ENCODE measurements around the gene SSU72. TPM values are rescaled to one million over a fixed set of nuclear protein-coding genes. Genes with fewer than 3 reads are reported as not detected.

The SSU72 gene
- polyA plus RNA-seq, 2 donors, result 67.7 to 91.4 TPM

DNA sequence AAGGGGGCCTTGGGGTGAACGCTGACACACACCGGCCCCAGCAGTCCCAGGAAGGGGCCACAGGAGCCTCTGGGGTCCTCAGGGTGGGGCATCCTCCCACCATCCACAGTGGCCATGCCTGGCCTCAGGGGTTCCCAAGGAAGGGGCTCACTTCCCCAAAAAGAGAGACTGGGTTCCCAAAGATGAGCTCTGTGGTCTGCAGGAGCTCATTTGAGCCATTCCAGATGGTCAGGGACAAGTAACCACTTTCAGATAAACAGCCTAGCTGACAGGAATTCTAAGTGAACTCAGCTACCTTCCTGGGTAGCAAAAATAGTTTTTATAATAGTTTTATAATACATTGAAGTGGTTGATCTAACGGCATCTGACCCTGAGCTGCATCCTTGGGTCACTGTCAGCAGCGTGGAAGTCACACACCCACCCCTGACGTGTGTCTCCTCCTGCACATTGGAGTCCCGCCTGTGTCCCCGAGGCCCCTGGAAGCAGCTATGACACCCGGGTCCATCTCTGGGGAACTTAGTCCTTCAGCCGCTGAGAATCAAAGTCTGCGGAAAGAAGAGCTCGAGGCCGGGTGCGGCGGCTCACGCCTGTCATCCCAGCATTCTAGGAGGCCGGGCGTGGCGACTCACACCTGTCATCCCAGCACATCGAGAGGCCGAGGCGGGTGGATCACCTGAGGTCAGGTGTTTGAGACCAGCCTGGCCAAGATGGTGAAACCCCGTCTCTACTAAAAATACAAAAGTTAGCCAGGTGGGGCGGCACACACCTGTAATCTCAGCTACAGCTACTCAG, 28.5 kb downstream of the SSU72 start:
- 84 to 89% methylated on average over 23 of the region's 23 CpGs for WGBS, 2 donors
- Histone ChIP-seq H3K27me3 (ENCODE audit: control insufficient read depth in 1 of 2, insufficient read depth in 2 of 2, low read length in 2 of 2) (no peaks in the 10 kb centered on the region), H3K4me1 (ENCODE audit: control insufficient read depth in 2 of 2, insufficient read depth in 2 of 2, low read length in 1 of 2) (peaks cover 0 to 6% of the 10 kb centered on the region in 2 donors), H3K36me3 (ENCODE audit: control insufficient read depth in 2 of 2, insufficient read depth in 2 of 2, low read length in 1 of 2) (peaks cover 0 to 29% of the 10 kb centered on the region in 2 donors), H3K9me3 (ENCODE audit: control insufficient read depth in 2 of 2, insufficient read depth in 1 of 2, low read depth in 1 of 2, low read length in 1 of 2) (no peaks in the 10 kb centered on the region), H3K4me3 (ENCODE audit: low read depth in 1 of 2, low read length in 2 of 2) (no peak overlapping the region), H3K27ac (ENCODE audit: low read depth in 2 of 2, low read length in 1 of 2) (no peak overlapping the region)

DNA sequence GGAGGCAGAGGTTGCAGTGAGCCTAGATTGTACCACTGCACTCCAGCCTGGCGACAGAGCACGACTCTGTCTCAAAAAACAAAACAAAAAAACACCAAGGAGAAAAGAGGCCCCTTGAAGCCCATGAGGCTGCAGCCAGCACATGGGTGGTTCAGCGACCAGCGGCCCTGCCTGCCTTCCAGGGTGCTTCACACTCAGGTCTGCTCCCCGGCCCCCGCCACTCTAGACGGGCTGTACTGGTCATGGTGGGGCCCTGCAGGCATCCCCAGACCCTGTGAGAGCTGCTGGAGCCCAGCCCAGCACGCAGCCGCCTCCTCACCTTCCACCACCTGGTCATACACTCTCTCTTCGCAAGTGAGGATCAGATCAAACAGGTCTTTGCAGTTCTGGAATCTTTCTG, 30.1 kb downstream of the SSU72 start:
- Histone ChIP-seq H3K27me3 (ENCODE audit: control insufficient read depth in 1 of 2, insufficient read depth in 2 of 2, low read length in 2 of 2) (no peaks in the 10 kb centered on the region), H3K4me1 (ENCODE audit: control insufficient read depth in 2 of 2, insufficient read depth in 2 of 2, low read length in 1 of 2) (peaks cover 0 to 6% of the 10 kb centered on the region in 2 donors), H3K36me3 (ENCODE audit: control insufficient read depth in 2 of 2, insufficient read depth in 2 of 2, low read length in 1 of 2) (peaks cover 0 to 33% of the 10 kb centered on the region in 2 donors), H3K27ac (ENCODE audit: low read depth in 2 of 2, low read length in 1 of 2) (no peak overlapping the region), H3K9me3 (ENCODE audit: control insufficient read depth in 2 of 2, insufficient read depth in 1 of 2, low read depth in 1 of 2, low read length in 1 of 2) (no peaks in the 10 kb centered on the region), H3K4me3 (ENCODE audit: low read depth in 1 of 2, low read length in 2 of 2) (no peak overlapping the region)
- 88 to 95% methylated on average over 10 of the region's 10 CpGs for WGBS, 2 donors

DNA sequence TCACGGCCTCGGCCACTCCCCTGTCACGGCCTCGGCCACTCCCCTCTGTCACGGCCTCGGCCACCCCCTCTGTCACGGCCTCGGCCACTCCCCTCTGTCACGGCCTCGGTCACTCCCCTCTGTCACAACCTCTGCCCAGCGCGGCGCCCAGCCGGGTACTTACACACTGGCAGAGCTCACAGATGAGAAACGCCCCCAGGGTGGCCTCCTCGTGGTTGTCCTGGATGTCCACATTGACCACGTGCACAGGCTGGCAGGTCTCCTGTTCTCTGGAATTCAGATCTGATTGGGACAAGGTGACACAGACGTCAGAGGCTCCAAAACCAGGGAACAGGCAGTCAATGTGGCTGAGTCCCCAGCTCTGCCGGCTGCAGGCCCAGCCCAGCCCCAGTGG, 31.0 kb downstream of the SSU72 start:
- Histone ChIP-seq H3K4me3 (ENCODE audit: low read depth in 1 of 2, low read length in 2 of 2) (no peak overlapping the region), H3K36me3 (ENCODE audit: control insufficient read depth in 2 of 2, insufficient read depth in 2 of 2, low read length in 1 of 2) (peaks cover 0 to 34% of the 10 kb centered on the region in 2 donors), H3K4me1 (ENCODE audit: control insufficient read depth in 2 of 2, insufficient read depth in 2 of 2, low read length in 1 of 2) (peaks cover 0 to 8% of the 10 kb centered on the region in 2 donors), H3K27ac (ENCODE audit: low read depth in 2 of 2, low read length in 1 of 2) (peak overlapping the region; percentile 27 to 66), H3K27me3 (ENCODE audit: control insufficient read depth in 1 of 2, insufficient read depth in 2 of 2, low read length in 2 of 2) (no peaks in the 10 kb centered on the region), H3K9me3 (ENCODE audit: control insufficient read depth in 2 of 2, insufficient read depth in 1 of 2, low read depth in 1 of 2, low read length in 1 of 2) (no peaks in the 10 kb centered on the region)
- 66 to 74% methylated on average over 15 to 19 of the region's 19 CpGs for WGBS, 2 donors

DNA sequence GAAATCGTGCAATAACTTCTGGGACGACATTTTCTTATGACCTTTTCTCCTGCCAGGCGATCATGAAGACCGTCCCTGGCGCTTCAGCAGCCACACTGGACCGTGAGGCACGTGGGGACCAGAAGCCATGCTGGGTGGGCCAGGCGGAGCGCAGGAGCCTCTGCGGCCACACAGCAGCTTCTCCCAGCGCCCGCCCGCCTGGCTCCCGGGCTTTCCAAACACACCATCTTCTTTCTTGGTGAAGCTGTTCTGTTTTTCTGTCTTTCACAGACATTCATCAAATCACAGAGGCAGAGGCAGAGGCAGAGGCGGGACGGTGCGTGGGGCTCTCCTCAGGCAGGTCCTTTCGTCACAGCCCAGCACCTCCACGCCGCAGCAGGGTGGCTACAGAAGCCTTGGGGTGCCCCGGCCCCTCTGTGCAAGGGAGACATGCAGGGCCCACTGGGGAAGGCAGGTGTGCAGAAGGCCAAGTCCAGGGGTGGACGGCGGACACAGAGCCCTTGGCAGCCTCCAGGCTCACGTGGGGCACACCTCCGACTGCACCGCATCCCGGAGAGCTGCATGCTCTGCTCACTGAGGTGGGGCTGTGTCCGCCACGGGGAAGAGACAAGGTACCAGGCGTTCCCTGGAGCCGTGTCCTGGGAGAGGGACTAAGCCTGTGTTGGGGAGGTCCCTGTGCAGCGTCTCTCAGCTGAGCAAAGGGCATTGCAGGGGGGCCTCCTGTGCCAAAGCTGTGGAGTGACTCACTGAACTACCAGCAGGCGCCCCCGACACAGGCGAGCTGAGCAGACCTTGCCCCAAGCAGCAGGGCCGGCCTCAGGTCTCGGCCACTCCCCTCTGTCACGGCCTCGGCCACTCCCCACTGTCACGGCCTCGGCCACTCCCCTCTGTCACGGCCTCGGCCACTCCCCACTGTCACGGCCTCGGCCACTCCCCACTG, 31.6 kb downstream of the SSU72 start:
- Histone ChIP-seq H3K36me3 (ENCODE audit: control insufficient read depth in 2 of 2, insufficient read depth in 2 of 2, low read length in 1 of 2) (peaks cover 0 to 36% of the 10 kb centered on the region in 2 donors), H3K27ac (ENCODE audit: low read depth in 2 of 2, low read length in 1 of 2) (peak overlapping the region in 1 of 2 donors; percentile 54), H3K27me3 (ENCODE audit: control insufficient read depth in 1 of 2, insufficient read depth in 2 of 2, low read length in 2 of 2) (no peaks in the 10 kb centered on the region), H3K4me1 (ENCODE audit: control insufficient read depth in 2 of 2, insufficient read depth in 2 of 2, low read length in 1 of 2) (peaks cover 0 to 7% of the 10 kb centered on the region in 2 donors), H3K4me3 (ENCODE audit: low read depth in 1 of 2, low read length in 2 of 2) (no peak overlapping the region), H3K9me3 (ENCODE audit: control insufficient read depth in 2 of 2, insufficient read depth in 1 of 2, low read depth in 1 of 2, low read length in 1 of 2) (no peaks in the 10 kb centered on the region)
- WGBS, 2 donors, result 85% methylated on average over 45 of the region's 45 CpGs

DNA sequence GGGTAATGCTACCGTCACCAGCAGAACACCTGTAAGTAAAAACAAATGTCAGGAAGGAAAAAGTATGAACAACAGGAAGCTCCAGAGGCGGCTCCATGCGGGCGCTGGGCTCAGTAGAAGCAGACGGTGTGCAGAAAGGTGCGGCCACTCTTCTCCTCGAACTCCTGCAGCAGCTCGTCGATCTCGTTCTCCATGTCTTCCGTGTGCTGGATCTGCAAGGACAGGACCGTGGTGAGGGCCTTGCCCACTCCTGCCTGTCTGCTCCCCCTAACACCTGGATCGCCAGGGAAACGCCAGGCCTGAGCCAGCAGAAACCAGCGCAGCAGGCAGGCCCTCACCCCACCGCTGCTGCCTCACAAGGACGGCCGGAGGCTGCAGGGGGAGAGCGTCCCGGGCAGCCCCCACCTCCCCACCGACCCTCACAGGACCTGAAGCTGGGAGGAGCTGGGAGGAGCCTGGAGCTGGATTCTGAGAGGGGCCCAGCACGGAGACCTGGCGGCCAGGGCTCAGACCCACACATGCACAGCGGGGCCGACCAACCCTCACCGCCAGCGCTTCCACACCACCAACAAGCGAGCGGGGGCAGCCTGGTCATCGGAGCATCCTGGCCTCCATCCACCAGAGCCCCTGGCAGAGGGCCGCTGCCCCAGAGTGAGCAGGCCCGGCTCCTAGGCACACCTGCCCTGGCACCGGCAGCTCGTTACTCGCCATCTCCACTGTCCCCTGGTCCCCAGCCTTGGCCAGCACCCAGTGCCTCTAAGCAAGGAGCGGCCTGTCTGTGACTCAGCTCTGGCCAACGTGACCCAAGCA, 32.5 kb downstream of the SSU72 start:
- 78 to 81% methylated on average over 35 to 37 of the region's 37 CpGs for WGBS, 2 donors
- Histone ChIP-seq H3K4me3 (ENCODE audit: low read depth in 1 of 2, low read length in 2 of 2) (no peak overlapping the region), H3K27ac (ENCODE audit: low read depth in 2 of 2, low read length in 1 of 2) (peak overlapping the region in 1 of 2 donors; percentile 37), H3K9me3 (ENCODE audit: control insufficient read depth in 2 of 2, insufficient read depth in 1 of 2, low read depth in 1 of 2, low read length in 1 of 2) (no peaks in the 10 kb centered on the region), H3K27me3 (ENCODE audit: control insufficient read depth in 1 of 2, insufficient read depth in 2 of 2, low read length in 2 of 2) (no peaks in the 10 kb centered on the region), H3K36me3 (ENCODE audit: control insufficient read depth in 2 of 2, insufficient read depth in 2 of 2, low read length in 1 of 2) (peaks cover 0 to 40% of the 10 kb centered on the region in 2 donors), H3K4me1 (ENCODE audit: control insufficient read depth in 2 of 2, insufficient read depth in 2 of 2, low read length in 1 of 2) (peaks cover 0 to 7% of the 10 kb centered on the region in 2 donors)

DNA sequence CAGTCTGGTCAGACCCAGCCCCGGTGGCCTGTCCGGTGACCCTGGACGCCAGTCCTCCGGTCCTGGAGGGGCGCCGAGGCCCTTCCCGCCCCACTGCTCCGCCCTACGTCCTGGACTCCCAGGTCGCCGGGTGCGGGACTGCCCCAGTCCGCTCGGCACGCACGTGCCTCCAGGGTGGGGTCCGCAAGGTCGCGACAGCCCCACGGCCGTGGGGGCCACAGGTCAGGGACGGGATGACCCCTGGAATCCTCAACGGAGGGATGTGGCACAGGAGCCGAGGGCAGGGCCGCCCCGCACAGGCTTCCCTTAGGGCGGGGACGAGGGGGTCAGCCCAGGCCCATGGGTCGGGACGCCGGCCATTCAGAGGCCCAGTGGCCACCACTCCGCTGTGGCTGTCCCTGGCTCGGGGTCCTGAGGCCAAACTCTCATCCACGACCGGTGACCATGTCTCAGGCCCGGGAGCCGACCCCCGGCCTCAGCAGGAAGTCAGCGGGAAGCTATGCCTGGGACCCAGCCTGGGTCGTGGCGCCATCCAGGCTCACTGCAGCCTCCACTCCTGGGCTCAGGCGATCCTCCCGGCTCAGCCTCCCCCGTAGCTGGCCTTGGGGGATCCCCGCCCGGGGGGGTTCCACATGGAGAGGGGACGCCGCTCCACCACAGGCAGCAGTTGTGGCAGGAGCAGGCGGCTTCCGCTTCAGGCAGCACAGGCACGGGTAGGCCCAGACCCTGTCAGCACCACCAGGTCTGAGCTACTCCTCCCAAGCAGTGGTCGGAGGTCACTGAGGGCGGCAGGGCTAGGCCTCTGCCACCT, 33.6 kb downstream of the SSU72 start:
- Histone ChIP-seq H3K36me3 (ENCODE audit: control insufficient read depth in 2 of 2, insufficient read depth in 2 of 2, low read length in 1 of 2) (peaks cover 0 to 44% of the 10 kb centered on the region in 2 donors), H3K4me1 (ENCODE audit: control insufficient read depth in 2 of 2, insufficient read depth in 2 of 2, low read length in 1 of 2) (peaks cover 0 to 7% of the 10 kb centered on the region in 2 donors), H3K27ac (ENCODE audit: low read depth in 2 of 2, low read length in 1 of 2) (peak overlapping the region in 1 of 2 donors; percentile 0), H3K27me3 (ENCODE audit: control insufficient read depth in 1 of 2, insufficient read depth in 2 of 2, low read length in 2 of 2) (no peaks in the 10 kb centered on the region), H3K4me3 (ENCODE audit: low read depth in 1 of 2, low read length in 2 of 2) (peak overlapping the region; percentile 22 to 41), H3K9me3 (ENCODE audit: control insufficient read depth in 2 of 2, insufficient read depth in 1 of 2, low read depth in 1 of 2, low read length in 1 of 2) (no peaks in the 10 kb centered on the region)
- WGBS, 2 donors, result 58% methylated on average over 51 to 53 of the region's 53 CpGs

DNA sequence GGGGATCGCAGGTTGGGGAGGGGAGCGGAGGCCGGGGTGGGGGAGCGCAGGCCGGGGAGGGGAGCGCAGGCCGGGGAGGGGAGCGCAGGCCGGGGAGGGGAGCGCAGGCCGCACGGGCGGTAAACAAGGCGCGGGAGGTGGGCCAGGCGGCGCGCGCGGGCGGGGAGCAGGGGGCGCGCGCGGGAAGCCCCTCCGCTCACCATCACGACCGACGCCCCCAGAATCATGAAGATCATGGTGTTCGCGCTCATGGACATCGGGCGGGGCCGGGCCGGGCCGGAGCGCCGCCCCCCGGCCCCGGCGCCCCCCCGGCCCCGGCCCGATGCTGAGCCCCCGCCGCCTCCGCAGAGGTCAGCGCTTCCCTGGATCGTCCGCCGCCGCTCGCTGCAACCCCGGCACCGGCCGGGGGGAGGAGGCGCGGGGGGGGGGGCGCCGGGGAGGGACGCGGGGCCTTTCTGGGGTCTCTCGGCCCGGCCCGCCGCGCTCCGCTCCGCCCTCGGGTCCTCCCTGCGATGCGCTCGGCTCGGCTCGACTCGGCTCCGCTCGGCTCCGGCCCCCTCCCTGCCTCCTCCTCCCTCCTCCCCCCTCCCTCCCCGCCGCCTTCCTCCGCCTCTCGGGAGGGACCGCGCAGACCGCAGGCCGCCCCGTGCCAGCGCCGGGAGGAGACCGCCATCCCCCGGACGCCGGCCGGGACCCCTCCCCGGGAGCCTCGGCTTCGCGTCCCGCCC, 34.4 kb downstream of the SSU72 start, which contains the start of gene TMEM240:
Gene TMEM240 (minus strand): TSS at position 535 of the 728 bp plus-strand sequence. CDS start 278 bp downstream, at position 257.
- peaks cover 0 to 47% of the 10 kb centered on the region in 2 donors for H3K36me3 ChIP-seq (ENCODE audit: control insufficient read depth in 2 of 2, insufficient read depth in 2 of 2, low read length in 1 of 2)
- peak within 1 kb of the TSS in 1 of 2 donors; percentile 0 for H3K27ac ChIP-seq (ENCODE audit: low read depth in 2 of 2, low read length in 1 of 2)
- H3K9me3 ChIP-seq (ENCODE audit: control insufficient read depth in 2 of 2, insufficient read depth in 1 of 2, low read depth in 1 of 2, low read length in 1 of 2), result no peaks in the 10 kb centered on the region
- H3K4me3 ChIP-seq (ENCODE audit: low read depth in 1 of 2, low read length in 2 of 2), result peak within 1 kb of the TSS; percentile 32 to 41
- WGBS, 2 donors, result 2% methylated on average over 39 to 86 of the region's 100 CpGs
- H3K27me3 ChIP-seq (ENCODE audit: control insufficient read depth in 1 of 2, insufficient read depth in 2 of 2, low read length in 2 of 2), result no peaks in the 10 kb centered on the region
- H3K4me1 ChIP-seq (ENCODE audit: control insufficient read depth in 2 of 2, insufficient read depth in 2 of 2, low read length in 1 of 2), result peaks cover 0 to 7% of the 10 kb centered on the region in 2 donors

Measured in esophagus (tissue), 2 donors.